ENCODE results near the gene SYTL3. TPM values are rescaled to one million over a fixed set of nuclear protein-coding genes. Genes with fewer than 3 reads are reported as not detected.

SYTL3 gene
- total and polyA plus RNA-seq, 11 donors: 4.0 to 14.6 (median 8.2) TPM

GRCh38 chr6:158763434-158764182, 113.8 kb downstream of the SYTL3 start:
- Histone ChIP-seq H3K4me1 (peaks cover 0 to 28% (median 5%) of the 10 kb centered on the region in 12 donors), H3K36me3 (peaks cover 0 to 57% (median 47%) of the 10 kb centered on the region in 9 donors), H3K4me3 (no peak overlapping the region), H3K9me3 (no peaks in the 10 kb centered on the region), H3K27me3 (no peaks in the 10 kb centered on the region), H3K27ac (peak overlapping the region in 2 of 12 donors; percentile 7 to 28)
- intact Hi-C loops (cut with DNase I): loop anchor here in 1 of 10 donors (10.0 kb wide), 1 partner anchor 49 kb away; no protein-coding TSS in a partner anchor
- DNase-seq (no peak), ATAC-seq (peak in 2 of 4 donors; percentile 28 to 29)
- TF ChIP-seq POLR2A (IDR thresholded peaks at IDR 0.05) (no peak), CTCF (IDR thresholded peaks at IDR 0.05) (no peak)
- WGBS, 4 donors: 57 to 72% (median 63%) methylated on average over 11 of the region's 11 CpGs

- DNase-seq (no peak), ATAC-seq (no peak)
- Histone ChIP-seq H3K27ac (peak overlapping the region in 1 of 12 donors; percentile 28), H3K9me3 (no peaks in the 10 kb centered on the region), H3K36me3 (peaks cover 0 to 64% (median 54%) of the 10 kb centered on the region in 9 donors), H3K27me3 (no peaks in the 10 kb centered on the region), H3K4me3 (no peak overlapping the region), H3K4me1 (peaks cover 0 to 35% (median 11%) of the 10 kb centered on the region in 12 donors)
- 92 to 94% (median 93%) methylated on average over 14 of the region's 14 CpGs for WGBS, 4 donors
- intact Hi-C loops (cut with DNase I): loop anchor here in 1 of 10 donors (10.0 kb wide), 1 partner anchor 50 kb away; no protein-coding TSS in a partner anchor
- TF ChIP-seq POLR2A (IDR thresholded peaks at IDR 0.05) (no peak), CTCF (IDR thresholded peaks at IDR 0.05) (no peak)
Measured at GRCh38 chr6:158764183-158764849, 114.5 kb downstream of the SYTL3 start.

- no peaks in the 10 kb centered on the region for H3K9me3 ChIP-seq
- no peak overlapping the region for H3K4me3 ChIP-seq
- peak in 1 of 5 donors; percentile 26 for DNase-seq
- H3K36me3 ChIP-seq: peaks cover 0 to 70% (median 60%) of the 10 kb centered on the region in 9 donors
- no peak for ATAC-seq
- no peaks in the 10 kb centered on the region for H3K27me3 ChIP-seq
- H3K4me1 ChIP-seq: peaks cover 0 to 42% (median 15%) of the 10 kb centered on the region in 12 donors
- intact Hi-C loops (cut with DNase I): loop anchor here in 1 of 10 donors (10.0 kb wide), 1 partner anchor 50 kb away; no protein-coding TSS in a partner anchor
- 92 to 97% (median 94%) methylated on average over 7 to 9 of the region's 9 CpGs for WGBS, 4 donors
- no peak overlapping the region for H3K27ac ChIP-seq
- no peak for TF ChIP-seq POLR2A (IDR thresholded peaks at IDR 0.05)
- no peak for TF ChIP-seq CTCF (IDR thresholded peaks at IDR 0.05)
Measured at GRCh38 chr6:158764926-158765325, 115.1 kb downstream of the SYTL3 start.
